Ishikawa (cell line): Measurements from ENCODE around the gene CAVIN2.

Experiments used
- FOXM1 ChIP-seq: IDR thresholded peaks from 2 replicates; pipeline ENCODE4 v1.6.1; 2012; ENCODE audit warnings: low read depth, borderline replicate concordance
- MAX ChIP-seq: IDR thresholded peaks from 2 replicates; pipeline ENCODE4 v1.6.1; 2012
- REST ChIP-seq: IDR thresholded peaks from 2 replicates; pipeline ENCODE4 v1.6.1; 2012; ENCODE audit warnings: low read depth, mild to moderate bottlenecking
- TEAD4 ChIP-seq: IDR thresholded peaks from 2 replicates; pipeline ENCODE4 v1.6.1; 2012
- USF1 ChIP-seq: IDR thresholded peaks from 2 replicates; pipeline ENCODE4 v1.6.1; 2012
- YY1 ChIP-seq: IDR thresholded peaks from 2 replicates; pipeline ENCODE4 v1.6.1; 2012; ENCODE audit warnings: low read depth

GRCh38 chr2:191839918-191840804 lies 6.7 kb downstream of the CAVIN2 start:
- no peak for TF ChIP-seq USF1
- TF ChIP-seq MAX = no peak
- TF ChIP-seq REST = no peak
- no peak for TF ChIP-seq YY1
- no peak for TF ChIP-seq FOXM1
- no peak for TF ChIP-seq TEAD4
